Measurements from ENCODE around the gene ACTG1.

ACTG1 gene

DNA sequence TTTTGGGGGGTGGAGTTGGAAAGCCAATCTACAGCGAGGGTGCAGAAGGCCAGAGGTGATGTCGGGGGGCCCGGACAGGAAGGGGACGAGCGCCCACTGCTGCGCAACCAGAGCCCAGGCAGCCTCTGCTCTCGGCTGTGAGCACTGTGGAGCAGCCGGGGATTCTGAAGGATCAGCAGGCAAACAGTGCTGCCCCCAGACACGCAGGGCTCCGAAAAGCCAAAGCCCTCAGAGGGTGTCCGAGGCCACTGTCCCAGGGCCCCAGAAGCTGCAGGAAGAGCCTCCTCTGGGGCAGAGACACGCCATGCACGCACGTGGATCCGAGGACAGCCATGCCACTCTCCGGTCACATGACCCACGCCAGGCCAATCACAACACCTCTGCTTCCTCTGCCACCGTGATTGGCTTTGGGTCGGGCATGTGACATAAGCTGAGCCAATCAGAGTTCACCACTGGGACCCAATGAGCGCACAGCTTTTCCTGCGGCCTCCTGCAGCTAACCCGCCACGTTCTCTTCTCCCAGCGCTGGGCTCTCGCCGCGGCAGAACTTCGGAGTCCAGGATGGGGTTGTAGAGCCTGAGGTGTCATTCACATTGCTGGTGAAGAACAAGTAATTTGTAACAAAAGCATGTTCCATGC is 40.7 kb downstream of the ACTG1 start:
- TF ChIP-seq GATA3 (IDR thresholded peaks at IDR 0.05; ENCODE audit: low read depth, low read length) = no peak
- no peak for TF ChIP-seq GATA2 (IDR thresholded peaks at IDR 0.05; ENCODE audit: low read depth, low read length)

DNA sequence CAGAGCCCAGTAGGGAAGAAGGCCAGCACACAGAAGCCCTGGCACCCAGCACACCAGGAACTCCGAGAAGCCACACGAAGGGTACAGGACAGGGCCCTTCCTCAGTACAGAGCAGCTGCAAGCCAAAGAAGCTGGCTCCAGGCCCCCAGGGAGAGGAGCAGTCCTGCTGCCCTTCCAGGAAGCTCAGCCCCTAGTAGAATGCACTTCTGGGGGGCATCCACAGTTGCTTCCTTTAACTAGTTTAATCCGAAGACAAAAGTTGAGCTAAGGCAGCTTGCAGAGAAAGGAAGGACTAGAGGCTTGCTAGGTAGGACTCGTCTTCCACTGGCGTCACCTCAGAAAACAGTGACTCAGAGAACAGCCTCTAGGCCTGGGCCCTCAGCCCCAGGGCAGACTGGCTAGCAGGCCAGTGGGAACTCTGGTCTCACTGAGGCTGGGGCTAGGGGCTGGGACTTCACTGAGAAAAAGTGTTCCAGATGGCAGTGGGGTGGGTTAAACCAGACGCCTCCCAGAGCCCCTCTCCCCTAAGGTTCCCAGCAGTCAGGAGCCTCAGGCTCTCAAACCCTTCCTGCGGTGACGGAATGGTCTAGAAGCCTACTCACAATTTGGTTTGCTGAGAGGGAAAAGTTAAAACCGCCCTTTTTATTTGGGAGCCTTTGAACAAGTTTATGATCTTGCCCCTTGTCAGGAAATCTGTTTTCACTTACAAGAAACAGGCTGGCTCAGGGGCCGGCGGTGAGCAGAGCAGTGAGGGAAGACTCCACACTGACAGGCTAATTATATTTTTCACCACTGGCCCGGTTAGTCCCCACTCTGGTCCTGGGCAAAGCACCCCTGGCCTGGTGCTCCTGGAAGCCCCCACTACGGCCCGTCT is 41.4 kb downstream of the ACTG1 start:
- no peak for TF ChIP-seq GATA2 (IDR thresholded peaks at IDR 0.05; ENCODE audit: low read depth, low read length)

DNA sequence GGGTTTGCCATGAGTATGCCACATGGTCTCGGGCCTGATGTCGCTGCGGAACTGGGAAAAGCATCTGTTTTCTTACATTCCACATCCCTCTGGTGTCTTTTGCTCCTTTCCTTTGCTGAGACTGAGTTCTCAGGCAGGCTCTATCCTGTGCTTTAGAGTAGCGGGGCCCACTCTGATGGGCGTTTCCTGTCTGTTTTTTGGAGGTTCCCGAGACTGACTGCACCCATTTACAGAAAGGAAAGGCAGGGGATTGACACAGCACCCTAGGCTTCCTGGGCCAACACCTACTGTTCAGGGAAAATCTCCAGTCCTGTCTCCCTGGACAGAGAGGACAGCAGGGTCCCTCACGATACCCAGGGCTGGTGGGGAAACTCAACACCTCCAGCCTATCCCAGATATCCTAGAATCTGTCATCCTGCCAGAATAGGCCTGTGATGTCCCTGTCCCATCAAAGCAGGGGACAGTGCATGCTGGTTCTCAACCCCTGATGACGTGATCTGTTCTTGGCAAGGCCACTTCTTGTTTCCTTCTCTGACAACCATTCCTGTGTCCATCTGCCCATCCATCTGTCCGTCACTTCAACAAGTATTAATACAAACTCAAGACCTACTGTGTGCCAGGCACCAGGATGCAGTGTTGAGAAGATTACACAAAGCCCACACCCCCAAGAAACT is 42.2 kb downstream of the ACTG1 start:
- TF ChIP-seq GATA2 (IDR thresholded peaks at IDR 0.05; ENCODE audit: low read depth, low read length) (no peak), GATA3 (IDR thresholded peaks at IDR 0.05; ENCODE audit: low read depth, low read length) (no peak)

DNA sequence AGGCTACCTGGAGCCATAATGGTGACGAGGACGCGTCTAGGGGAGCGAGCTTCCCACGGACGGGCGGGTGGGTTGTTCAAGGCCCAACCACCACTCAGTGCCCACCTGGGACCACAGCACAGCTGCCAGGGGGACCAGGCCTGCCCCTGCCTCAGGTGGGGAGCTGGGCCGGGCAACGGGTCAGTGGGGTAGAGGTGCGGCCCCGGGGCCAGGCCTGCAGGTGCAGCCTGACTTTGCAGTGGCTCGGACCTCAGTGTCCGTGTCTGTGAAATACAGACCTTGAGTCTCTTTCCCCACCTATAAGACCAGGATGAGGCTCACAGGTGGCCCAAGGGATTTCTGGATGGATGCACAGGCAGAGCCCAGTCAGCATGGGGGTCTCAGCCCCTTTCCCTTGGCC is 43.3 kb downstream of the ACTG1 start:
- TF ChIP-seq GATA2 (IDR thresholded peaks at IDR 0.05; ENCODE audit: low read depth, low read length) (no peak), GATA3 (IDR thresholded peaks at IDR 0.05; ENCODE audit: low read depth, low read length) (no peak)

DNA sequence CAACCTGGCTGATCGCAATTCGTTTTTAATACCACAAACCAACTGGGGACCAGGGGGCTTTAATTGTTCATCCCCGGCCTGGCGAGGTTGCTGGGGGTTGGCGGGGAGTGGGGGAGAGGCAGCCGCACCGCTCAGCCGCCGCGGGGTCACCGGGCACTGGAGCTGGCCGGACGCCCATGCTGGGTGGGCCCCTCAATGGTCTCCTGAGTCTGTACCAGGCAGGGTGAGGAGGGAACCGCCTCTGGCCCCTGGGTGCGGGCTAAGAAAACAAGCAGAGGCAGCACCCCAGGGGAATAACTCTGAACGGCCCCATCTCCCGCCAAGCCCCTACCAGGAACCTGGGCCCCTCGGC is 43.9 kb downstream of the ACTG1 start:
- TF ChIP-seq GATA3 (IDR thresholded peaks at IDR 0.05; ENCODE audit: low read depth, low read length) (no peak), GATA2 (IDR thresholded peaks at IDR 0.05; ENCODE audit: low read depth, low read length) (no peak)

DNA sequence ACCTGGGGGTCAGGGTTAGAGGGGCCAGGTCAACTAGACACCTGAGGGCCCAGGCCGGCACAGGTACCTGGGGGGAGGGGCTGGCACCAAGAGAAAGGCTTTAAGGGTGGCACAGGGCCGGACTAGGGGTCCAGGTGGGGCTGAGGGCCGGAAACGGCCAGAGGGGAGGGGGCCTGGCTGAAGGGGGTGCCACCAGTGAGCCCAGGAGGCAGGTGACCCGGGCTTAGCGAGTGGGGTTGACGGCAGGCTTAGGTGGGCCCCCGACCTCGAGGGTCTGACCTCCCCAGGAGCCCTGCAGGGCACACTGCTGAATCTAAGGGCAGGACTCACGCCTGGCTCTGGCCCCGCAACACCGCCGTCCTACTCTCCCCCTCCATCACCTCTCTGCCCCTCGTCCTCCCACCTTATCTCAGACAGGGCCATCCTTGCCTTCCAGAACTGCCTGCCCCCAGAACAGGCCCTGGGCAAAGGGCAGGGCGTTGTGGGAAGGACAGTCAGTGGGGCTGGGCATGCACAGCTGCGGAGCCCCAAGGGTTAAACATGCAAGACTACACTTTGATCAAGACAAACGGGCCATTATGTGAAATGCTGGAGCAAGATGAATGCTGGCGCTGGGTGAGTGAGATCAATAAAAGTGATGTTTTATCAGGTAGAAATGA is 44.4 kb downstream of the ACTG1 start:
- TF ChIP-seq GATA2 (IDR thresholded peaks at IDR 0.05; ENCODE audit: low read depth, low read length) = no peak

DNA sequence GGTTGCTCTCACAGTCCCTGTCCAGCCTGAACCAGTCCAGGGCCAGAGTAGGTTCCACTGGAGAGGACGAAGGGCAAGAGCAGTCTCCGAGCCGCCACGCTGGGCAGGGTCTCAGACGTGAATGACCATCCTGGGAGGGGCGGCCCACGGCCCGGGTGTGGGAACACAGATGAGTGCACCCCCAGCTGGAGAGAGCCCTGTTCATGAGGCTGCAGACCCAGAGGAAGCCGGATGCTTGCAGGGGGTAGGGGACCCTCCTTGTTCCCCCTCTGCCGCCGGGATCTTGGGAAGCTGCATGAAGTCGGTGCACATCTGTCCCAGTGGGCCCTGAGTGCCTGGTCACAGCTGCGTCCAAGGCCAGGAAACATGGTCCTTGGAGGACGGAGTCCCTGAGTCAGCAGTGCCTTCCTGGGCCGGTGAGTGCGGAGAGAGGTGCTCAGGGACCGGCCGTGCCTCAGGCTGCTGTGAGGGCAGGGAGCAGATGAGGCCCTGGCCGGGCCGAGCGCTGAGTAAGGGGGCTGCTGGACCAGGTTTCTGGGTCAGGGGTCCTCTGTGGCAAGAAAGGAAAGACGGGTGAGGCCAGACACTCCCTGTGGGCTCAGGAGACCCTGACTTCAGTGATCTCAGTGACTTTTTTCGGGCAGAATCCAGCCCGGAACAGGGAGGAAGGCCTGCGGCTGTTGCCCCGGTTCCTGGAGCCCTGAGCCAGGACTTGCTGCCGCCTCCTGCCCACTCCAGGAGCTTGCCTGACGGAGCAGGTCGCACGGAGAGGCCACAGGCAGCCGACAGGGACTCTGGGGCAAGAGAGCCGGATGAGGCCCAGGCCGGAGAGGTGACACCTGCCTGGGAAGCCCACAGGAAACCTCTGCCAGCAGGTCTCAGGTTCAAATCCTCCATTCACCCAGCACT is 45.8 kb downstream of the ACTG1 start:
- TF ChIP-seq GATA2 (IDR thresholded peaks at IDR 0.05; ENCODE audit: low read depth, low read length) (no peak), GATA3 (IDR thresholded peaks at IDR 0.05; ENCODE audit: low read depth, low read length) (no peak)

DNA sequence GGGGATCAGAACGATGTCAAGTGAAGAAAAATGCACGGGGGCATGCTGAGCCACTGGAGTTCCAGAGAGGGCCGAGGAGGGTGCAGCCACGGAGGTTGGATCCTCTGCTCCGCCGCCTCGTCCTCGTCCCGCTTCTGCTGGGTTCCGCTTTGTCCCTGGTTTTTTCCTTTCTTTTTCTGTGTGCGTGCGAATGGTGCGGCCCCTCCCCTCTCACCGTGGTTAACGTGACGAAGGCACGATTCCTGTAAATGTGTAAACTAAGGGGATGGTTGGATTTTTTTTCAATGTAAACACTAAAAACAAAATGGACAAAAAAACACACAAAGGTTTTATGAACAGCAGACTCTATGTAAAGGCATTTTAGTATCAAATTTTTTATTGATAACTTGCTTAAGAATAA is 46.7 kb downstream of the ACTG1 start:
- TF ChIP-seq GATA3 (IDR thresholded peaks at IDR 0.05; ENCODE audit: low read depth, low read length) (no peak), GATA2 (IDR thresholded peaks at IDR 0.05; ENCODE audit: low read depth, low read length) (no peak)

DNA sequence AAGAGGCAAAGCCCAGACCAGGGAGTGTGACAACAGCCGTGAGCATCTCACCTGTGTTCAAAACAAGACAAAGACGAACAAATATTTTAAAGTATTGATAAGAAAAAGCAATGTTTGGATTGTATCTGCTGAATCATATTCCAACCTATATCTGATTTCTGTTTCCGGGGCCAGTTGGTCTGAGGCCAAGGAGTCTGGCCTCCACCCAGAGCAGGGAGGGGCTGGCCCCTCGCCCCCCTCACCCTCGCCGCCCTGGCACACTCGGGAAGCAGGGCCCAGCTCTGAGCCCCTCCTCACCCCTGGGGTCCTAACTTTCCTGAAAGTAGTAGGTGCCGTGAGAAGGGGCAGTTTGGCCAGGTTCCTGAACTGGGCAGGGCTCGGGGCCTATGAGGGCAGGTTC is 48.0 kb downstream of the ACTG1 start:
- TF ChIP-seq GATA3 (IDR thresholded peaks at IDR 0.05; ENCODE audit: low read depth, low read length) = no peak
- no peak for TF ChIP-seq GATA2 (IDR thresholded peaks at IDR 0.05; ENCODE audit: low read depth, low read length)

DNA sequence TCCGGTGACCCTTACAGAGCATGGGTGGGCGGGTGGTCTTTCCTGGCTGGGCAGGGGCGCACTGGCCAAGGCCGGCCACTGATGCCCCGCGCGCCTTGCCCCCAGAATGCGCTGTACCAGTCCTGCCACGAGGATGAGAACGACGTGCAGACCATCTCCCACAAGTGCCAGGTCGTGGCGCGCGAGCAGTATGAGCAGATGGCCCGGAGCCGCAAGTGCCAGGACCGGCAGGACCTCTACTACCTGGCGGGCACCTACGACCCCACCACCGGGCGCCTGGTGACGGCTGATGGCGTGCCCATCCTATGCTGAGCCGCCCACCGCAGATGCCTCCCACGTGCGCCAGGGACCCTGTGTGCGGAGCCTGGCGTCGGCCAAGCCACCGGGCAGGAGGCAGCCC is 49.1 kb downstream of the ACTG1 start:
- no peak for TF ChIP-seq GATA2 (IDR thresholded peaks at IDR 0.05; ENCODE audit: low read depth, low read length)
- no peak for TF ChIP-seq GATA3 (IDR thresholded peaks at IDR 0.05; ENCODE audit: low read depth, low read length)

DNA sequence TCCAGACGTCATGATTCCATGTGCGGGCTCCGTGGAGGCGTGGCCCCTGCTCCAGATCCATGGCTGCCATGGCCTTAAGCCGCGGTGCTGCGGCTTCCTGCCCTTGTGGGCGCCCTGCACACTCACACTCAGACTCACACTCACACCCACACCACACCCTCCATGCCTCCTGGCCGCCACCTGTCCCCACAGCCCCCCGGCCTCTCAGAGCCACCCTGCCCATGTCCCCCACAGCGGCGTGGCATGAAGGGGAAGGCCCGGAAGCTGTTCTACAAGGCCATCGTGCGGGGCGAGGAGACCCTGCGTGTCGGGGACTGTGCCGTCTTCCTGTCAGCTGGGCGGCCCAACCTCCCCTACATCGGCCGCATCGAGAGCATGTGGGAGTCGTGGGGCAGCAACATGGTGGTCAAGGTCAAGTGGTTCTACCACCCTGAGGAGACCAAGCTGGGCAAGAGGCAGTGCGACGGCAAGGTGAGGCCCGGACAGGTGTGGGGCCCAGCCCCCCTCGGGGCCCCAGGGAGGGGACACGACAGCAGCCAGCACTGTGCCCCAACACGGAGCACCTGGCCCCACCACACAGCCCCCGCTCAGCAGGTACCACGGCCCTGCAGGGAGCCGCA is 50.0 kb downstream of the ACTG1 start:
- TF ChIP-seq GATA3 (IDR thresholded peaks at IDR 0.05; ENCODE audit: low read depth, low read length) (no peak), GATA2 (IDR thresholded peaks at IDR 0.05; ENCODE audit: low read depth, low read length) (no peak)

DNA sequence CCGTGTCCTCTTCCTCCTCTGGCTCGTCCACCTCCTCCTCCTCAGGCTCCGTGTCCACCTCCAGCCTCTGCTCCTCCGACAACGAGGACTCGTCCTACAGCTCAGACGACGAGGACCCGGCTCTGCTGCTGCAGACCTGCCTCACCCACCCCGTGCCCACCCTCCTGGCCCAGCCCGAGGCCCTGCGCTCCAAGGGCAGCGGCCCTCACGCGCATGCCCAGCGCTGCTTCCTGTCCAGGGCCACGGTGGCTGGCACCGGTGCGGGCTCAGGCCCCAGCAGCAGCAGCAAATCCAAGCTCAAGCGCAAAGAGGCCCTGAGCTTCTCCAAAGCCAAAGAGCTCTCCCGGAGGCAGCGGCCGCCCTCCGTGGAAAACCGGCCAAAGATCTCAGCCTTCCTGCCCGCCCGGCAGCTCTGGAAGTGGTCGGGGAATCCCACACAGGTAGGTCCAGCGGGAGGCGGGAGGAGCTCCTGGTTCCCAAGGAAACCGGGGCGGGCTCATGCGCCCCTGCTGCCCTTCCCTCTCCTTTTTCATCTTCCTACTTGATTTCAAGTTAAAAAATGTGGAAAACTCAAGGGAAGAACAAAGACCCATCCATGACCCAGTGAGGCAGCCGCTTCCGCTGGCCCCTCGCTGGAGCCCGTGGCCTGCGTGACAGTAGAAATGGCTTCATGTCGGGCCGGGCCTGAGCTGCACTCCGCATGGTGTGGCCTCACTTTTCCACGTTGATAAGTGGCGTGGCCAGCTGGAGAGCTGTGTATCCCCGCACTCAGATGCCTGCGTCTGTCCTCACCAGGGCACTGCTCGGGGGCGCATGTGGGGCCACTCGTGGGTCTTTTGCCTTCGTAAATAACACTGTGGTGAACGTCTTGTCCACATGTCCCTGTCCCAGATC is 50.7 kb downstream of the ACTG1 start:
- no peak for TF ChIP-seq GATA3 (IDR thresholded peaks at IDR 0.05; ENCODE audit: low read depth, low read length)
- no peak for TF ChIP-seq GATA2 (IDR thresholded peaks at IDR 0.05; ENCODE audit: low read depth, low read length)

Measured in SH-SY5Y (cell line).